B cell (primary cell): Measurements from ENCODE around the gene CNNM3.

Source experiments
- CTCF ChIP-seq: fragments of 200-600 bp; IDR thresholded peaks from one replicate; pipeline ENCODE4 v1.8.0; 2022; ENCODE audit warnings: antibody characterized with exemption, mild to moderate bottlenecking
- EZH2 ChIP-seq: IDR thresholded peaks from 2 replicates; pipeline ENCODE4 v1.6.1; 2012; ENCODE audit warnings: borderline replicate concordance, low read depth, mild to moderate bottlenecking, moderate library complexity, low read length; ENCODE audit not compliant: insufficient read depth, poor library complexity, severe bottlenecking

- no peak for TF ChIP-seq CTCF
- no peak for TF ChIP-seq EZH2
Measured at GRCh38 chr2:96822786-96823185, 6.7 kb downstream of the CNNM3 start.
